GM19324 (cell line): ENCODE measurements around the gene MAD2L1BP.

ENCODE experiments used
- ATAC-seq: cut with Tn5 transposase; IDR thresholded peaks from one replicate; pipeline ENCODE4 v1.9.1; 2021; ENCODE audit warnings: mild to moderate bottlenecking, moderate library complexity; ENCODE audit not compliant: unreplicated experiment, low FRiP score

MAD2L1BP gene

GRCh38 chr6:43665376-43665775 is 29.7 kb downstream of the MAD2L1BP start:
- ATAC-seq: no peak

DNA sequence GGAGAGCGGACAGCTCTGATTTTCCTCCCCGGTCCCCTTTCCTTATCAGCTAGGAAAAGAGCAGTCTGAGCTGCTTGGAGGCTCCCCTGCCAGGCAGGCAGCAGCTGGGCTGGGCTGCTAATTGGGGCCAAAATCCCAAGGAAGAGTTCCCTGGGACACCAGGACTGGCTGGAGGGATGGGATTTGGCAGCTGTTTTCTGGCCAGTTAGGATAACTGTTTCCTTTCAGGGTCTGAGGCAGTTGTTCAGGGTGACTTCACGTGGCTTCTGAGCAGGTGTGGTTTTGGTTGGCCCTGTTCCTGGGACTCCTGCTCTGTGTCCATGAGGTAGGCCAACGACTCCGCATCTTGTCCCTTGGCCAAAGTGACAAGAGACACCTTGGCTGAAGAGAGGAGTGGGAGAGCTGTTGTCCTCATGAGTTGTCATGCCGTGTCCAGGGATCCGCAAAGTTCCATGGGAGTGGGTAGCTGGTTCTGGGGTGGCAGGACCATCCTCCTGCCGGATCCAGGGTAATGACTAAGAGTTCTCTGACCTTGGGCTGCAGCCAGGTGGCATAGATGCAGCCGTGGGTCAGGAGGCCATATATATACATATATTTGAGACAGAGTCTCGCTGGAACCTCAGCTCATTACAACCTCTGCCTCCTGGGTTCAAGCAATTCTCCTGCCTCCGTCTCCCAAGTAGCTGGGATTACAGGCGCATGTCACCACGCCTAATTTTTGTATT is 30.7 kb downstream of the MAD2L1BP start:
- no peak for ATAC-seq

DNA sequence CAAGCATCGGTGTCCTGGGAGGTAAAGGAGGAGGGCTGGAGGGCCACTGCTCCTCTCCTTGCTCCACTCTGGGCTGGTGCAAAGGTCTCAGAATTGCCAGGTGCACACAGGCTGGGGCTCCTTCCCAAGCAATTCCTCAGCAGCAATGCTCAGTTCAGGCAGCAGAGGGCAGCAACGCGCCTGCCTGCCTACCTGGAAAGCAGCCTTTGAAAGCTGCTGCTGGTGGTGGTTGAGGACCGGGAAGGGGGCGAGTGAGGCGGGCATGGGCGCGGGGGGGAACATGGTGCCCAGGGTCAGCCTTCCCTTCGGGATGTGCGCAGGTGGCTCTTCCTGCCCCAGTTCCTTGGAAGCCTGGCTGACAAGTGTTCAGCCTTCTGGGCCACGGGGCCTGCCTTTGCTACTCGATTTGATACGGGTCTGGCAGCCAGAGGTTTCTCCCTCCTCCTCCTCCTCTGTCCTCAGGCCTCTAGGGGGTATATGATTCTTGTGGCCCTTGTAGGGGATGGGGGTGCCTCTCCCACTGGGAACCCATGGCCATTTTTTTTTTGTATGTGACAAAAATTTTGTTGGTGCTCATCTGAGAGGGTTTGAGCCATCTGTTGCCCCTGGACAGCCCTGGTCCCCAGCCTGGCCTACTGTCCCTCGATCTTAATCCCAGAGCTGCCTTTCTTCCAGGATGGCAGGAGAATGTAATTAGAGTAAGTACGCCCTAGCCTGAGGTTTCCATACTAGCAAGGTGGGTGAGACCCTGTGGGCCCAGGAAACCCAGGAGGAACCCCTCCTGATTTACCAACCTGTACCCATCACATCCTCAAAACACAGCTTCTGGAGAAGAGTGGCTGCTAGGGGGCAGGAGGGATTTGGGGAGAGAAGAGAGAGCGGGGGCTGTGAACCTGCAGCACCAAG is 31.9 kb downstream of the MAD2L1BP start:
- no peak for ATAC-seq

- ATAC-seq: no peak
These were observed 32.8 kb downstream of the MAD2L1BP start for GRCh38 chr6:43668151-43669028.

DNA sequence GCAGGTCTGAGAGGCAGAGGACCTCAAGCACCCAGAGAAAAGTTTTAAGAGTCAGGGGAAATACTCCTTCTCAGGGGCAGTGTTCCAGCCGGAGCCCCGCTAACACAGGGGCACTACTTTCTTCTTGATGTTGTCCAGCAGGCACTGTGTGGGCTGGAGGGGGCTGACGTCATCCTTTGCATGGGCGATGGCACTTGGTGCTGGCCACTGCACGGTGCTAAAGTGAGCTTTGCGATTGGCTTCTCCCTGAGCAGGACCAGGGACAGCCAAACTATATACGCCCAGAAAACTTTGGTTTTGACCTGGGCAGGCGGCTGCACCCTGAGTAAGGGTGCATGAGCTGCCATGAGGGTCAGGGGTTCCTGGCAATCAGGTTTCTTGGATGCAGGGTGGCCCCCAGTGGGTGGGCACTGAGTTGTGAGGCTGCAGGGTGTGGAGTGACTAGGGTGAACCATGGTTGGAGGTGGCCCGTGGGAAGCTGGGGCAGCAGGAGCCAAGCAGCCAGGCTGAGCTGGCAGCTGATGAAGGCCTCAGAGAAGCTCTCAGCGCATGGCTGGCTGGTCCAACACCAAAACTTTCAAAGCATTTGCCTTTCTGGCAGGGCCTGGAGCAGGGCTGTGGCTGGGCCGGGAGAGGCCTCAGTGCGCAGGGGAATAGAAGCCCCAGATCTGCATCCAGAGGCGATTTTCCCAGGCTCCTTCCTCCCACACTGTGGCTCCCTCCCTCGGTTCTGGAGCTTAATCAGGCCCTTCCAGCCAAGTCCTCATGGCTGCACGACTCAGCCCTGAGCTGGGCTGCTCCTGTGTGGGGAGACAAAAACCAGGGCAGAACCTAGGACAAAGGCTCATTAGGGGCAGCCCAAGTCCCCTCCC is 33.6 kb downstream of the MAD2L1BP start:
- no peak for ATAC-seq

DNA sequence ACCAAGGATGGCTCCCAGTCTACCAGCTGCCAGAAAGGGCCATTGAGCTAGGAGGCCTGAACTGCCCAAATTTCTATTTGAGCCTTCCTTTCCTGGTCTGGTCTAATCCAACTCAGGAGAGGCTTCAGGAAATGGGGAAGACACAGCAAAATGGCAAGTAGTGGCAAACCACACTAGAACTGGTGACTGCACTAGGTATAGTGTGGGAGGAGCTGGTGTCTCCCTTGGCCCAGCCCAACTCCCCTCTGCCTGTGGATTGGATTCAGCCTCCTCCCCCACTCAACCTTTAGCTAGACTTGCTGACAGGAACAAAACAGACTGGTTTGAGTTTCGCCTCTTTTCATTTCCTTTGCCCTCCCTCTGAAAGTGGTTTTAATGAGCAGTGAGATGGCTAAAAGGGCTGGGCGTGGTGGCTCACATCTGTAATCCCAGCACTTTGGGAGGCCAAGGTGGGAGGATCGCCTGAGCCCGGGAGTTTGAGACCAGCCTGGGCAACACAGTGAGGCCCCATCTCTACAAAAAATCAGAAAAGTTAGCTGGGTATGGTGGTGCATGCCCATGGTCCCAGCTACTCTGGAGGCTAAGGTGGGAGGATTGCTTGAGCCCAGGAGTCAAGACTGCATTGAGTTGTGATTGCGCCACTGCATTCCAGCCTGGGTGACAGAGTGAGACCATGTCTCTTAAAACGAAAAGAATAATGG is 34.4 kb downstream of the MAD2L1BP start:
- no peak for ATAC-seq

DNA sequence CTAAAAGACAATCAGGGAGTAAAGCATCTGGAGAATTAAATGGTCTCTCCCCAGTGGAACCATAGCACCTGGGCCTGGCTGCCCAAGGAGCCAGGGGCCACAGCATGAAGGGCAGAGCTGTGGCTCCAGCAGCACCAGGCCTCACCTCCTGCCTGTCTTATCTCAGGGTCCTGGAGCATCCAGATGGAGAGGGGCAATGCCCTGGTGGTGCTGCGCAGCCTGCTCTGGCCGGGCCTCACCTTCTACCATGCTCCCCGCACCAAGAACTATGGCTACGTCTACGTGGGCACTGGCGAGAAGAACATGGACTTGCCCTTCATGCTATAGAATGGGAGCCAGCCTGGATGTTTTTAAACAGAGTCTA is 35.0 kb downstream of the MAD2L1BP start:
- ATAC-seq: no peak

- no peak for ATAC-seq
These were observed 35.6 kb downstream of the MAD2L1BP start for GRCh38 chr6:43671011-43671800.

GRCh38 chr6:43671801-43672690 is 36.4 kb downstream of the MAD2L1BP start:
- ATAC-seq: no peak

DNA sequence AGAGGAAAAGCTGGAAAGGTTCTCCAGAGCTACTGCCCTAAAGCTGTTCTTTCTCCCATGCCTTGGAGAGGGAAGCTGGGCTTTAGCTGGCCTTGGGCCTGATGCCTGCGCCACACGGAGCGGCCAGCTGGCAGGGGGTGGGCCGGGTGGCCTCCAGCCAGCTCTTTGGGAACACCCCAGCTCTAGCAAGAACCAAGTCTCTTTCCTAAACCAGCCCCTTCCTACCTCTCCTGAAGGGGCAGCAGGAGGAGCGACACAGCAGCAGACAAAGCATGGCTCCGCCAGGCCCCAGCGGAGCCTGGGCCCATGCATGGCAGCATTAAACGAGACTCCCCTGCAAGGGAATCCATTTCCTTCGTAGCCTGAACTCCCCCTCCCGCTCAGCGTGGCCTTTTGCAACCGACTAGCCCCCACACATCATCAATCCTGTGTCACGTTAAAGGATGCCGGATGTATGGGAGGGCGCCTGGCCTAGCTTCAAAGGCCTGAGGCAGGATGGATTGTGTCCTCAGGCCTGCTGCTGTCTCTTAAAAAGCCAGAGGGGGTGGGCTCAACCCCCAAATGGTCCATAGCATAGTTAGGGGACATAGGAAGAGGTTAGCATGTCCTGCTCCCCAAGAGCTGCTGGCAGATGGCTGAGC is 37.9 kb downstream of the MAD2L1BP start:
- ATAC-seq: no peak

- no peak for ATAC-seq
These were observed 38.7 kb downstream of the MAD2L1BP start for GRCh38 chr6:43674291-43674690.

DNA sequence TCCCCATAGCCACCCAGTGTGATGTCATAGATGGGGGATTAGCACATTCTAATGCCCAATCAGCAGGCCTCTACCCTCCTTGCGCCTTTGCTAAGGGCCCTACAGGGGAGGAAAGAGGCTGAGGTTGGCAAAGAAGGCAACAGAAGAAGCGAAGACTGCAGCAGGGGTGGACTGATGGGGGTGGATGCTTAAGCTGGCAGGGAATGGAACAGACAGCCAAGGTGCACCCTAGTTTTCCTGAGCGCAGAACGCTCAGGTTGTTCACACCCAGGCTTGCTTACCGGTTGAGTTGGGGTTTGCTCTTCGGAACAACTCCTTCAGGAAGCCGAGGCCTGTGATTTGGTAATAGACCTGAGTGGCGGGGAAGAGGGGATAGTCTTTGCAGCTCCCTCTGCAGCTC is 39.3 kb downstream of the MAD2L1BP start:
- ATAC-seq: no peak

DNA sequence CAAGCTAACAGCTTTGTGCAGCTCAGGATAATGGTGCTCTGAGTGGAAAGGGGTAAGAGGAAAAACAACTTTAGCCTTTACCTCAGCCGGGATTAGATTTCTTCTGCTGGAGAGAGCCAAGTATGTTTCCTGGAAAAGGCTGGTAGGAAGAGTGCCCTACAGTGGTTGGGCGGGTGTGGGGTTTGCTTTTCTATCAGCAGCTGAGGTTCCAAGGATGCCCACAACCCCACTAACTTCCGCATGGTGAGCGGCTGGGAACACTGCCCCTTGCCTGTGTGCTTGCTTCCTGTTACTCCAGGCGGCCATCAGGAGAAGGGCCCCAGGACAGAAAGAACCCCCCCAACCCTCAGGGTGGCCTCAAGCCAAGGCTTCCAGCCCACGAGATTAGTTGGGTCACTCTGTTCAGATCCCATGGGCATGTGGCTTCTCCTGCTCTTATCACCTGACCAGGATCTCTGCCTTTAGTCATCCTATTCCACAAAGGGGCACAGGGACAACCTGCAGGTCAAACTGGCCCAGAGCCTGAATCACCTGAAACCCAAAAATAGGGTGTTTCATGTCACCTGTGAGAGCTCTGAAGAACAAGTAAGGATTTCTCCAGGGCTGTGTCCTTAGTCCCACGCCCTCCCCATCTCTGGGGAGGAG is 41.4 kb downstream of the MAD2L1BP start:
- no peak for ATAC-seq

- no peak for ATAC-seq
These were observed 42.1 kb downstream of the MAD2L1BP start for GRCh38 chr6:43677759-43678158.

GRCh38 chr6:43678341-43678740 is 42.7 kb downstream of the MAD2L1BP start:
- ATAC-seq: no peak

DNA sequence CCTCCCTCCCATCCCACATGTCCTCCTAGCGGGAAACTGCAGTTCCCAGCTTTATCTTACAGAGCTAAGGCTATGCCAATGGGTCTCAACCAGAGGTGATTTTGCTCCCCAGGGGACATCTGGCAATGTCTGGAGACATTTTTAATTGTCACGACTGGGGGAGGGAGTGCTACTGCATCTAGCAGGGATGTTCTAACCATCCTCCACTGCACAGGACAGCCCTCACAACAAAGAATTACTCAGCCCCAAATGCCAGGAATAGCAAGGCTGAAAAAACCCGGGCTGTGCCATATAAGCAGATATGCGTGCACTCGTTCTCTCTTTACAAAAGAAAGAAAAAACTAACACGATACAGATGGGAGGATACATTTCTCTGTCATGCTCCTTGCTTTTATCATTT is 43.4 kb downstream of the MAD2L1BP start:
- no peak for ATAC-seq
